ENCODE results near the gene CNTRL.

CNTRL gene

GRCh38 chr9:121207371-121207940 lies 132.7 kb downstream of the CNTRL start:
- Mint-ChIP-seq H3K4me1 (ENCODE audit: low read depth) (peaks cover 25% of the 10 kb centered on the region), H3K36me3 (no peaks in the 10 kb centered on the region), H3K27me3 (no peaks in the 10 kb centered on the region), H3K9me3 (ENCODE audit: low read depth) (no peaks in the 10 kb centered on the region), H3K27ac (no peak overlapping the region), H3K4me3 (peak overlapping the region; percentile 17)

- no peaks in the 10 kb centered on the region for H3K9me3 Mint-ChIP-seq (ENCODE audit: low read depth)
- H3K27ac Mint-ChIP-seq: no peak overlapping the region
- peaks cover 24% of the 10 kb centered on the region for H3K4me1 Mint-ChIP-seq (ENCODE audit: low read depth)
- no peak overlapping the region for H3K4me3 Mint-ChIP-seq
- H3K27me3 Mint-ChIP-seq: no peaks in the 10 kb centered on the region
- no peaks in the 10 kb centered on the region for H3K36me3 Mint-ChIP-seq
Observed at GRCh38 chr9:121210536-121210935, 135.8 kb downstream of the CNTRL start.

DNA sequence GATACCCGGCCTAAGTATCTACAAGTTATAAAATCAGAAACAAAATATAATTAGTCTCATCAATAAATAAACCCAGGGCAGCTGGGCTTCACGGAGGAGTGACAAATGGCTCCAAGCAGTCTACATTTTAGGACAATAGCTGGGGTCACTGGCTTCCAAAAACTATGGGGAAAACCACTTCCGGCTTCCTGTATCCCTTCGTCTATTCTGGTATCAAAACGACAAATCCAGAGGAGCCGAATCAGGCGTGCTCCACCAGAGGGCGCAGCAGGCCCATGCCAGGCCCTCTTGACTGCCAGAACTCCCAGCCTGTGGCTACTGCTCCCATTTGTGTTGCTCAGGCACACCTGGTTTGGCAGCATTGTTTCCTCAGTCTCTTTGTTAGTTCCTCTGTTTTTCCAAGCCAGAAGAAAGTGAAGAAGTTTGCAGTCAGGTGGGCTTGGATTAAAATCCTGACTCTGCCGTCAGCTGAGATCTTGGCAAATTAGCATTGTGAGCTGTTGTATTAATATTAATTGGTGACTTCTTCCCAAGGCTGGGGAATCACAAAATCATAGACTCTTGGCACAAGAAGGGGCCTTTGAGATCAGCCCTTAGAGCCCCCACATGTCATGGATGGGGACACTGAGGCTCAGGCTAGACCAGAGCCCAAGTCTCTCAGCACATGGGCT lies 138.5 kb downstream of the CNTRL start:
- Mint-ChIP-seq H3K9me3 (ENCODE audit: low read depth) (no peaks in the 10 kb centered on the region), H3K27ac (no peak overlapping the region), H3K4me3 (no peak overlapping the region), H3K27me3 (no peaks in the 10 kb centered on the region), H3K36me3 (peaks cover 5% of the 10 kb centered on the region), H3K4me1 (ENCODE audit: low read depth) (peaks cover 6% of the 10 kb centered on the region)

GRCh38 chr9:121214005-121214404 lies 139.2 kb downstream of the CNTRL start:
- Mint-ChIP-seq H3K27ac (no peak overlapping the region), H3K9me3 (ENCODE audit: low read depth) (no peaks in the 10 kb centered on the region), H3K27me3 (no peaks in the 10 kb centered on the region), H3K4me1 (ENCODE audit: low read depth) (peaks cover 5% of the 10 kb centered on the region), H3K36me3 (peaks cover 5% of the 10 kb centered on the region), H3K4me3 (no peak overlapping the region)

DNA sequence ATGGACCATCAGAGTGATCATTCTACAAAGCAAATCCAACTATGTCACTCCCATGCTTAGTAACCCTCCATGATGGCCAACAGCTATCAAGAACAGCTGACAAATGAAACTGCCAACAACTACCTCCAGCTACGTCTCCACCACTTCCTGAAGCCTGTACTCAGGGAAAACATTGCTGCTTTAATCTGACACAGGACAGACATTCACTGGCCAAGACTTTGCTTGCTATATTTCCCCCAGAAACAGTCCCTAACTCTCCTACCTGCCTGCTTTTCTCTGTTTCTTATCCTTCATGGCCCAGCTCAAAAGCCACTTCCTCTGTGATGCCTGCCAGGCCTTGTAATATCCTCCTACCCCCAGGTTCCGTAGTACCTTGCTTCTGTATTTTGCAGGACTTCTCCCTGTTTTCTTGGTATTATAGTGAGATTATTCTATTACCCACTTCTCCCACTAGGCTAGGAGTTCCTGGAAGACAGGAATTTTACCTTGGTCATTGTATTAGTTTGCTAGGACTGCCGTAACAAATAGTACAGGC lies 141.6 kb downstream of the CNTRL start:
- Mint-ChIP-seq H3K27me3 (no peaks in the 10 kb centered on the region), H3K9me3 (ENCODE audit: low read depth) (no peaks in the 10 kb centered on the region), H3K4me1 (ENCODE audit: low read depth) (peaks cover 5% of the 10 kb centered on the region), H3K36me3 (peaks cover 10% of the 10 kb centered on the region), H3K27ac (no peak overlapping the region), H3K4me3 (no peak overlapping the region)

DNA sequence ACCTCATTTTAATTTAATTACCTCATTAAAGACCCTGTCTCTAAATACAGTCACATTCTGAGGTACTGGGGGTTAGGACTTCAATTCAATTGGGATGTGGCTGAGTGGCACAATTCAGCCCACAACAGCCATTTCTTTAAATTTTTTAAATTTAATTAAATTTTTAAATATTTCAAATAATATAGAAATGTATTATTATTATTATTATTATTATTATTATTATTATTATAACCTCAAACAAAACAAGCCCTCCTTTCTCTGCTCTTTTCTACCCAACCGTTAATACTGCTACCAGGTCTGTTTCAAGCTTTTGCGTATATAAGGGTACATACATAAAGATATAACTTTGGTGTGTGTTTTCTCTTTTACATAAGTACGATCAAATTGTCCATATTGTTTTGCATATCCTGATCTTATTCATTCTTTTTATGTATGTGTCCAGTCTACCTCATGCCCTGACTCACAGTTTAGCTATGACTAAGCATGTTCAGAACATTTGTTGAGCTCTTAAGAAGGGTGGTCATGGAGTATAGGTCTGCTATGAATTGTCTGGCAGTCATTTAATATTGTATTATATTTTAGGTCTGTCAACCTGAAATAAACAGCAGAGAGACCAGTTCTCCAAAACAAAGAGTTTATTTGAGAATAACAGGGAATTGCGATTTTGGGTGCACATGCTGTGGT lies 143.0 kb downstream of the CNTRL start:
- Mint-ChIP-seq H3K27ac (no peak overlapping the region), H3K4me3 (no peak overlapping the region), H3K9me3 (ENCODE audit: low read depth) (no peaks in the 10 kb centered on the region), H3K4me1 (ENCODE audit: low read depth) (peaks cover 5% of the 10 kb centered on the region), H3K27me3 (no peaks in the 10 kb centered on the region), H3K36me3 (peaks cover 10% of the 10 kb centered on the region)

- Mint-ChIP-seq H3K27ac (no peak overlapping the region), H3K9me3 (ENCODE audit: low read depth) (no peaks in the 10 kb centered on the region), H3K4me3 (no peak overlapping the region), H3K36me3 (peaks cover 10% of the 10 kb centered on the region), H3K4me1 (ENCODE audit: low read depth) (no peaks in the 10 kb centered on the region), H3K27me3 (no peaks in the 10 kb centered on the region)
Observed at GRCh38 chr9:121218357-121219027, 143.7 kb downstream of the CNTRL start.

- H3K4me3 Mint-ChIP-seq: no peak overlapping the region
- H3K27me3 Mint-ChIP-seq: no peaks in the 10 kb centered on the region
- no peaks in the 10 kb centered on the region for H3K4me1 Mint-ChIP-seq (ENCODE audit: low read depth)
- H3K27ac Mint-ChIP-seq: no peak overlapping the region
- H3K36me3 Mint-ChIP-seq: peaks cover 10% of the 10 kb centered on the region
- H3K9me3 Mint-ChIP-seq (ENCODE audit: low read depth): no peaks in the 10 kb centered on the region
Observed at GRCh38 chr9:121219530-121219929, 144.8 kb downstream of the CNTRL start.

- Mint-ChIP-seq H3K36me3 (peaks cover 10% of the 10 kb centered on the region), H3K27me3 (no peaks in the 10 kb centered on the region), H3K4me1 (ENCODE audit: low read depth) (no peaks in the 10 kb centered on the region), H3K27ac (no peak overlapping the region), H3K4me3 (no peak overlapping the region), H3K9me3 (ENCODE audit: low read depth) (no peaks in the 10 kb centered on the region)
Observed at GRCh38 chr9:121220996-121221663, 146.4 kb downstream of the CNTRL start.

GRCh38 chr9:121221664-121222055 lies 146.9 kb downstream of the CNTRL start:
- Mint-ChIP-seq H3K4me3 (no peak overlapping the region), H3K27me3 (no peaks in the 10 kb centered on the region), H3K9me3 (ENCODE audit: low read depth) (no peaks in the 10 kb centered on the region), H3K4me1 (ENCODE audit: low read depth) (no peaks in the 10 kb centered on the region), H3K36me3 (peaks cover 10% of the 10 kb centered on the region), H3K27ac (no peak overlapping the region)

- Mint-ChIP-seq H3K9me3 (ENCODE audit: low read depth) (no peaks in the 10 kb centered on the region), H3K4me1 (ENCODE audit: low read depth) (no peaks in the 10 kb centered on the region), H3K27me3 (no peaks in the 10 kb centered on the region), H3K4me3 (no peak overlapping the region), H3K36me3 (peaks cover 10% of the 10 kb centered on the region), H3K27ac (no peak overlapping the region)
Observed at GRCh38 chr9:121222524-121223171, 147.9 kb downstream of the CNTRL start.

GRCh38 chr9:121225240-121225639 lies 150.5 kb downstream of the CNTRL start:
- no peaks in the 10 kb centered on the region for H3K9me3 Mint-ChIP-seq (ENCODE audit: low read depth)
- H3K4me1 Mint-ChIP-seq (ENCODE audit: low read depth): no peaks in the 10 kb centered on the region
- H3K27me3 Mint-ChIP-seq: no peaks in the 10 kb centered on the region
- no peak overlapping the region for H3K4me3 Mint-ChIP-seq
- H3K36me3 Mint-ChIP-seq: peaks cover 2% of the 10 kb centered on the region
- H3K27ac Mint-ChIP-seq: no peak overlapping the region

DNA sequence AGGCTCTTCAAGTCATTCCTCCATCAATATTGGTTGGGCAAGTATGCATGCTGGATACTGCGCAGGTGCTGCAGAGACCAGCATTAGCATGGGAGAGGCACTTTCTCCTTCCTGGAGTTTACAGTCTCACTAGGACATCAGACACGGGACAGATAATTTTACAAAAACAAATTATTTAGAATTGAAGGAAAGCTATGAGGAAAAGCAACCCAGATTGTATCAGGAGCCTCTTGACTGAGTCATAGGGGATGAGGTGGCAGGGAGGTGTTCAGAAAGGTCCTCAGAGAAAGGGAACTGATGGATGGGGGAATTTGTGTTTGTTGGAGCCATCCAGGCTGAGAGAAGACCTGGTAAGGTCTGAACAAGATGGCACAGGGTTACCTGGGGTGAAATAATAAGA lies 151.4 kb downstream of the CNTRL start:
- Mint-ChIP-seq H3K27ac (no peak overlapping the region), H3K27me3 (no peaks in the 10 kb centered on the region), H3K4me1 (ENCODE audit: low read depth) (no peaks in the 10 kb centered on the region), H3K4me3 (no peak overlapping the region), H3K36me3 (peaks cover 4% of the 10 kb centered on the region), H3K9me3 (ENCODE audit: low read depth) (no peaks in the 10 kb centered on the region)
